HUES48 (cell line): ENCODE results near the gene TXNDC9.
"Not testable (repeated sequence)": the region's sequence is repeated elsewhere in the genome, so short reads cannot be mapped to it uniquely, and the experiment has no call there.

Experiments used
- H3K27ac ChIP-seq: one replicate; pipeline ENCODE4 v1.7.0; 2013; ENCODE audit warnings: low read depth, low read length, inconsistent platforms
- H3K27me3 ChIP-seq: 2 replicates; pipeline ENCODE4 v1.6.1; 2013; ENCODE audit warnings: mild to moderate bottlenecking, low read length; ENCODE audit not compliant: control insufficient read depth, insufficient read depth
- H3K36me3 ChIP-seq: 2 replicates; pipeline ENCODE4 v1.6.1; 2013; ENCODE audit warnings: low read length; ENCODE audit not compliant: control insufficient read depth, insufficient read depth
- H3K4me1 ChIP-seq: 2 replicates; pipeline ENCODE4 v1.6.1; 2013; ENCODE audit warnings: mild to moderate bottlenecking, low read length; ENCODE audit not compliant: control insufficient read depth, insufficient read depth
- H3K4me3 ChIP-seq: 2 replicates; pipeline ENCODE4 v1.5.1; 2013; ENCODE audit warnings: mild to moderate bottlenecking, low read depth, low read length
- H3K9ac ChIP-seq: 2 replicates; pipeline ENCODE4 v1.6.1; 2013; ENCODE audit warnings: mild to moderate bottlenecking, low read depth, low read length, moderate library complexity
- H3K9me3 ChIP-seq: 2 replicates; pipeline ENCODE4 v1.6.1; 2013; ENCODE audit warnings: low read length; ENCODE audit not compliant: control insufficient read depth, insufficient read depth

The TXNDC9 gene

DNA sequence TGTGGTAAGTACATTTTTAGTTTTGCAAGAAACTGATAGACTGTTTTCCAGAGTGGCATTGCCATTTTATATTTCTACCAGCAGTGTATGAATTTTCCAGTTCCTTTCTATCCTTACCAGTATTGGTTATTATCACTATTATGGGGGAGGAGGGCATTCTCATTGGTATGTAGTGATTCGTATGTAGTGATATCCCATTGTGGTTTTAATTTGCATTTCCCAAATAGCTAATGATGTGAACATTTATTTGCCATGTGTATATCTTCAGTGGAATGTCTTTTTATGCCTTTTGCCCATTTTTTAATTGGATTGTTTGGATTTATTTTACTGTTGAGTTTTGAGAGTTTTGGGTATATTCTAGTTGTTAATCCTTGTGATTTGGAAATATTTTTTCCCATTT, 17.9 kb upstream of the TXNDC9 start:
- no peak overlapping the region for H3K4me3 ChIP-seq
- H3K4me1 ChIP-seq, result peaks cover 12% of the 10 kb centered on the region; the same call in 1 of the 2 replicates
- H3K9ac ChIP-seq, result no peak overlapping the region
- H3K27ac ChIP-seq, result no peak overlapping the region
- H3K9me3 ChIP-seq, result no peaks in the 10 kb centered on the region
- H3K27me3 ChIP-seq, result no peaks in the 10 kb centered on the region
- H3K36me3 ChIP-seq, result no peaks in the 10 kb centered on the region

DNA sequence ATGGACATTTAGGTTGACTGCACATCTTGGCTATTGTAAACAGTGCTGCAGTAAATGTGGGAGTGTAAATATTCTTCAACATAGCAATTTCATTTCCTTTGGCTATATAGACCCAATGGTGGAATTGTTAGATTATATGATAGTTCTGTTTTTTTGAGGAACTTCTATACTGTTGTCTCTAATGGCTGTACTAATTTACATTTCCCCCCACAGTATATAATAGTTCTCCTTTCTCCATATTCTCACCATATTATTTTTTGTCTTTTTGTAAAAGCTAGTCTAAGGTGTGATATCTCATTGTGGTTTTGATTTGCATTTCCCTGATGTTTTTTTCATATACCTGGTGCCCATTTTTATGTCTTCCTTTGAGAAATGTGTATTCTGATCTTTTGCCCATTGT, 14.1 kb upstream of the TXNDC9 start:
- Histone ChIP-seq H3K4me1 (no peaks in the 10 kb centered on the region), H3K9ac (no peak overlapping the region), H3K9me3 (no peaks in the 10 kb centered on the region), H3K27ac (no peak overlapping the region), H3K4me3 (no peak overlapping the region), H3K36me3 (no peaks in the 10 kb centered on the region), H3K27me3 (no peaks in the 10 kb centered on the region)

DNA sequence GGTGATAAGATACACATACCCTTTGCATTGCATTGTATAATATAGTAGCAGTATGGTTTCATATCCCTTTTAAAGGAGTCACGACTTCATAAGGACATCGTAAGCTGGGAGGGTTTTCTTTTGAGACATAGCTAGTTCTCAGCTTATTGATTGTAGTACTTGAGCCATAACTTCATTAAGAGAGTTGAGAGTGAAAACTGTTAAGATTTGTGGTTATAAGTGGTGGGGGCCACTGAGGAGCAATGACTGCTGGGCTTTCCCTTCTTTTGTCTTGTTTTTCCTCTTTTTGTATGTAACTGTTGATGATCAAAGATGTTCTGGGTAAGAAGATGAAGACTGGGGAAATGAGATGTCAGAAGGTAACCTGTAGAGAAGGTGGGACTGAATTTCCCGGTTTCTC, 12.0 kb upstream of the TXNDC9 start:
- Histone ChIP-seq H3K27ac (no peak overlapping the region), H3K9me3 (no peaks in the 10 kb centered on the region), H3K27me3 (no peaks in the 10 kb centered on the region), H3K36me3 (no peaks in the 10 kb centered on the region), H3K4me1 (no peaks in the 10 kb centered on the region), H3K9ac (no peak overlapping the region), H3K4me3 (no peak overlapping the region)

DNA sequence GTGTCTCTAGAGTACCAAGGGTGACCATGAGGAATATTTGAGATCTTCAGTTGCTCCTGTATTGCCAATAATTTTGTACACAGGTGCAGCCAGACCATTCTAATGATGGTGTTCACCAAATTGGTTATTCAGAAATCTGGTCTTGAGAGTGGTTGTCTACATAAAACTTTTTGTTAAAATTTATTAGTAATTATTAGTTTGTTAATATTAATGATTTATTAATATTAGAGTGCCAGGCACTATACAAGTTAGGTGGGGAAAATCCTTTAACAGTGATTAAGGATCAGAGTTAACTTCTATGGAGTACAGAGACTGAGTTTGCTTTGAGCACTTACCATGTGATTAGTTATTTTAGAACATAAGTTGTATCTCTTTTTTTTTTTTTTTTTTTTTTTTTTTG, 10.1 kb upstream of the TXNDC9 start:
- H3K9me3 ChIP-seq, result no peaks in the 10 kb centered on the region
- no peaks in the 10 kb centered on the region for H3K27me3 ChIP-seq
- no peaks in the 10 kb centered on the region for H3K4me1 ChIP-seq
- H3K4me3 ChIP-seq, result no peak overlapping the region
- no peak overlapping the region for H3K27ac ChIP-seq
- H3K36me3 ChIP-seq, result no peaks in the 10 kb centered on the region
- no peak overlapping the region for H3K9ac ChIP-seq

DNA sequence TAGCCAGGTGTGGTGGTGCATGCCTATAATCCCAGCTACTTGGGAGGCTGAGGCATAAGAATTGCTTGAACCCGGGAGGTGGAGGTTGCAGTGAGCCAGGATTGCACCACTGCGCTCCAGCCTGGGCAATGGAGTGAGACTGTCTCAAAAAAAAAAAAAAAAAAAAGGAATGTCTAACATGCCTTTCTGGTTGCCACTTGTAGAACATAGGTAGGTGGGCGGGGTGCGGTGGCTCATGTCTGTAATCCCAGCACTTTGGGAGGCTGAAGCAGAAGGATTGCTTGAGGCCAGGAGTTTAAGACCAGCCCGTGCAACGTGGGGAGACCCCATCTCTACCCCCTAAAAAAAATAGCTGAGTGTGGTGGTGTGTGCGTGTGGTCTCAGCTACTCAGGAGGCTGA, 9.3 kb upstream of the TXNDC9 start:
- H3K36me3 ChIP-seq, H3K4me3 ChIP-seq, H3K9me3 ChIP-seq, H3K9ac ChIP-seq, H3K27ac ChIP-seq, H3K27me3 ChIP-seq, H3K4me1 ChIP-seq: not testable (repeated sequence)

DNA sequence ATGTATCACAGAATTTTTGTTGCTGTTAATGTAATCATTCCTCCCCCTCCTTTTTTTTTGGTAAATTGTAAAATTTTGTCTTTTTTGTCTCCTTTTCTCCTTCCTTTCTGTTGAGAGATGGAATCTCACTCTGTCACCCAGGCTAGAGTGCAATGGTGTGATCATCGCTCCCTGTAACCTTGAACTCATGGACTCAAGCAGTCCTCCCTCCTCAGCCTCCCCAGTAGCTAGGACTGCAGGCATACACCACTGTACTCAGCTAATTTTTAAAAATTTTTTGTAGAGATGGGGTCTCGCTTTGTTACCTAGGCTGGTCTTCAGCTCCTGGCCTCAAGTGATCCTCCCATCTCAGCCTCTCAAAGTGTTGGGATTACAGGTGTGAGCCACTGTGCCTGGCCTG, 6.4 kb upstream of the TXNDC9 start:
- Histone ChIP-seq H3K9me3 (no peaks in the 10 kb centered on the region), H3K9ac (no peak overlapping the region), H3K4me1 (no peaks in the 10 kb centered on the region), H3K27me3 (no peaks in the 10 kb centered on the region), H3K36me3 (no peaks in the 10 kb centered on the region), H3K4me3 (no peak overlapping the region), H3K27ac (no peak overlapping the region)

DNA sequence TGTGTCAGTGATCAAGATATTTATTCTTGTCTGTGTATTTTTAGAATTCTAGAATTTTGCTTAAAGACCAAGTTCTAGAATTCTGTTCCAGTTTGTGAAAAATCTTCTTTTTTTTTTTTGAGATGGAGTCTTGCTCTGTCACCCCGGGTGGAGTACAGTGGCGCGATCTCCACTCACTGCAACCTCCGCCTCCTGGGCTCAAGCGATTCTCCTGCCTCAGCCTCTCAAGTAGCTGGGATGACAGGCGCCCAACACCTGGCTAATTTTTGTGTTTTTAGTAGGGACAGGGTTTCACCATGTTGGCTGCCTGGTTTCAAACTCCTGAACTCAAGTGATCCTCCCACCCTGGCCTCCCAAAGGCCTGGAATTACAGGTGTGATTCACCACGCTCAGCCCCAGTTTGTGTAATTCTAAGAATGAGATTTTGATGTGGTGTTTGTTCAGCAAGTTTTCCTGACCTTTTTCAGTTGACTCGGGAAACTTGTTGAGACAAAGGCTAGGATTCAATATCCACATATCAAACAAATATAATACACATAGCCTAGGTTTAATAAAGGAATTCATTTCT, 4.6 kb upstream of the TXNDC9 start:
- no peaks in the 10 kb centered on the region for H3K36me3 ChIP-seq
- H3K4me3 ChIP-seq, result no peak overlapping the region
- no peaks in the 10 kb centered on the region for H3K27me3 ChIP-seq
- H3K9ac ChIP-seq, result no peak overlapping the region
- H3K27ac ChIP-seq, result no peak overlapping the region
- no peaks in the 10 kb centered on the region for H3K4me1 ChIP-seq
- H3K9me3 ChIP-seq, result no peaks in the 10 kb centered on the region

DNA sequence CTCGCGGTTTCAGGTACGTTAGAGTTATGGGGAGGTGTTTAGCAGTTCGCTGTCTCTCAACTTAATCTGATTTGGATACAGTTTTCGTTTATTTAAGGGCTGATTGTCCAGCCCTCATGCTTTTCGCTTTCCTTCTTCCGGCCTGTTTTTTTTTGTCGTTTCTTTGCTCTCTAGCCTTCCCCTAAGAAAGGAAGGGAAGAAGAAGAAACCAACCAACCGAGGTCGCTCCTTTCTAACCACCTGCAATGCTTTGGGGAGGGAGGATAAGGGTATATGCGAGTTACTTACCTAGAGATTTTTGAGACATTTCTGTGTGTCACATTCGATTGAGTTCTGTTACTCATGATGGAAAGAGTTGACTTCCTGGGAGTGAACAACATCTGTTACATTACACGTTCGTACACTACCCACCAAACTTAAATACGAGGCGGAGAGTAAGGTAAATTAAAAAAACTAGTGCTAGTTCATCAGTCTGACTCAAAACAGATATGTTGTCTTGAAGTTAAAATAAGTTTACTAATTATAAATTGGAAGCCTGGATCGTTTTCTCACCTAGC, 2.0 kb upstream of the TXNDC9 start:
- no peaks in the 10 kb centered on the region for H3K27me3 ChIP-seq
- no peak overlapping the region for H3K27ac ChIP-seq
- peak overlapping the region; percentile 93 for H3K4me3 ChIP-seq
- H3K9me3 ChIP-seq, result no peaks in the 10 kb centered on the region
- peaks cover under 1% of the 10 kb centered on the region; the same call in 1 of the 2 replicates for H3K36me3 ChIP-seq
- H3K9ac ChIP-seq, result peak overlapping the region; percentile 66
- no peaks in the 10 kb centered on the region for H3K4me1 ChIP-seq

DNA sequence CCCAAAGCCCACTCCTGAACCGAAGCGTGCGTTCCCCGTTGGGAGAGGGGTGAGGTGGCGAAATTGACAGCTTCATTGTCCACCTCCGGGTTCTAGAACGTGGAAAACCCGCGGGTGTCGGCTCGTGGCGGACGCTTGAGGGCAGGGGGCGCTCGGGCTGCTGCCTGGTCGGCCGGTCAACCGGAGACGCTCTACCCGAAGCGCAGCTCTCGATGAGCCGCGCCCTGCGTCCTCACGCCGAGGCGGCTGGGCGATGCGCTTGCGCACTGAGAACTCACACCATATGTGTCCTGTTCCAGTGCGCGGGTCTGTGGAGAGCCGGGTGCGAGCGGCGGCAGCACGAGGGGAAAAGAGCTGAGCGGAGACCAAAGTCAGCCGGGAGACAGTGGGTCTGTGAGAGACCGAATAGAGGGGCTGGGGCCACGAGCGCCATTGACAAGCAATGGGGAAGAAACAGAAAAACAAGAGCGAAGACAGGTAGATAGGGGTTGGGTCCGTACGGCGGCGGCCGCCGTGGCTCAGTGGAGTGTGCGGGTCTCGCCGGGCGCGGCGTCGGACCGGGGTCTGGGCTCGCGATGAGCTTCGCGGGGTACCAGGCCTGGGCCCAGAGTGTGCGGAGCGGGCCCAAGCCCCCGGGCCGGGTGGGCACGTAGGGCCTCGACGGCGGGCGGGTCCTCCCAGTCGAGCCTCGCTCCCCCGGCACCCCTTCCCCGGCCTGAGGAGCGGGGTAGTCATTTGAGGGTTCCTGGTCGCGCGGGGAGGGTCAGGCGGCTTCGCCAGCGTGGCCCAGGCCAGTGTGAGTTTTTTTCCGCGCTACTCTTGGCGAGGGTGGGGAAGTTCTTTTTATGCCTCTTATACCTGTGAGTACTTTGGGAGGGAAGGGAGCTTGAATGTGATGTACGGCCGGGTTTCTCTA, 1.2 kb upstream of the TXNDC9 start, which contains the start of gene EIF5B:
EIF5B (plus strand) TSS at position 277 of the 916 bp plus-strand sequence; CDS start at position 443, 166 bp downstream.
- peak within 1 kb of the TSS; percentile 93 for H3K4me3 ChIP-seq
- no peaks in the 10 kb centered on the region for H3K9me3 ChIP-seq
- peak within 1 kb of the TSS; percentile 66 for H3K9ac ChIP-seq
- H3K36me3 ChIP-seq, result peaks cover 8% of the 10 kb centered on the region
- H3K4me1 ChIP-seq, result no peaks in the 10 kb centered on the region
- H3K27me3 ChIP-seq, result no peaks in the 10 kb centered on the region
- peak within 1 kb of the TSS; percentile 89 for H3K27ac ChIP-seq

DNA sequence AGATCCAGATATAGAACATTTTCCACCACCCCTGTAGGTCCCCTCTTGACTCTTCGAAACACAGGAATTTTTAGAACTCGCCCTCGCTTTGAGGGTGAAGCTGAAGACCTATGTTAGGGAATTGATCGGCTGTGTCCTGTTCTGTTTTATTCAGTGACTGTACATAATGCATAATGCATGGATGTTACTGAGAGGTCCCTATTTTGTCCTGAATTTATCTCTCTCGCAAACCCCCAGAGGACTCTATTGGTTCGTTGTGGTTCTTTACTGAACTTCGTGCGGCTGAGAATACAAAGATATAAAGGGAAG, 625 bp upstream of the TXNDC9 start:
- Histone ChIP-seq H3K27me3 (no peaks in the 10 kb centered on the region), H3K27ac (peak overlapping the region; percentile 30), H3K4me1 (no peaks in the 10 kb centered on the region), H3K9ac (no peak overlapping the region), H3K9me3 (no peaks in the 10 kb centered on the region), H3K36me3 (peaks cover 14% of the 10 kb centered on the region), H3K4me3 (peak overlapping the region; percentile 93)

DNA sequence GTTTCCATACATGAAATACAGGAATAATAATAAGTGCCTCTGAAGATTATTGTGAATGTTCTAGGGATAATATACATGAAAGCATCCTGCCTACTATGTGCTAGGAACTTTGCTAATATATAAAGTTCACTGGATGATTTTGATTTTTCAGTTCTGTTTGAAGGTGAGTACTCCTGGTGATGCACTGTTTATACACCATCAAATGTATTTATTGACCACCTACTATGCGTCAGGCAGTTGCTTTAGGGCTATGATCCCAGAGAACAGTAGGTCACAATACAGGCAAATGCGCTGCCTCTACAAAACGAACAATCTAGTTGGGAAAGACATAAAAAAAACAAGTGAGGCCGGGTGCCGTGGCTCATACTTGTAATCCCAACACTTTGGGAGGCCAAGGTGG, 10.7 kb downstream of the TXNDC9 start:
- Histone ChIP-seq H3K4me1 (no peaks in the 10 kb centered on the region), H3K36me3 (peaks cover 91% of the 10 kb centered on the region), H3K9ac (no peak overlapping the region)

More for the DNA sequence above, 10.7 kb downstream of the TXNDC9 start:
- Histone ChIP-seq H3K27me3 (no peaks in the 10 kb centered on the region), H3K4me3 (no peak overlapping the region), H3K9me3 (no peaks in the 10 kb centered on the region), H3K27ac (no peak overlapping the region)
